ENCODE results near the gene EMD.
A peak's percentile ranks its signal among the peaks of the same experiment; 100 is the strongest.

Gene EMD

DNA sequence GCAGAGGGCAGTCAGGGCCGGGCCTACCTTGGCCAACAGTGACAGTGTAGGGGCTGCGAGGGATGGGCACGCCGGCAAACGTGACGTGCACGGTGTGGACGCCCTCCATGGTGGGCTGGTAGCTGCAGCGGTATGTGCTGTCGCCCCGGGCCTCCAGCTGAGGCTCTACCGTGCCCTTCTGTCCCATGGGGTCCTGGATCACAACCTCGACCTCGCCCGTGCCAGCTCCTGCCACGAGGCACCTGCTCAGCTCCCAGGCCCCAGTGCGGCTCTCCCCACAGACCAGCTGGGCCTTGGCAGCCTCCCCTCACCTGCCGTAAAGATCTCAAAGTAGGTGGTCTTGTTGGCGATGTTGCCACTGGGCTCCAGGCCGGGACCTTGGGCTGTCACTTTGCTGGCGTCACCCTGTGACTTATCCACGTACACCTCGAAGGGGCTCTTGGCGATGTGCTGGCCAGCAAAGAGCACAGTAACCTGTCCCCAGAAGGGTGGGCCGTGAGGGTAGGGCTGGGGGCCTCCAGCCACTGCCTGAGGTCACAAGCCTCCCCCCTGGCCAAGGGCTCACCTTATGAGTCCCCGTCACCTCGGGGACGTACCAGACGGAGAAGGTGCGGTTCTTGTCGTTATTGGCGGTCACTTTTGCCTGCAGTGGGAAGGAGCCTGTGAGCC is 13.0 kb upstream of the EMD start:
- peaks cover 67 to 71% (median 70%) of the 10 kb centered on the region in 11 experiments for H3K36me3 ChIP-seq
- H3K4me1 ChIP-seq = peaks cover 13 to 33% (median 19%) of the 10 kb centered on the region in 10 experiments; a peak in 19 of 20 replicates
- H3K27ac ChIP-seq = peak overlapping the region in 10 of 11 experiments; percentile 88 to 99 (median 95); a peak in 19 of 22 replicates
- H4K20me1 ChIP-seq = peaks cover 26 to 94% (median 72%) of the 10 kb centered on the region in 11 experiments
- H3K27me3 ChIP-seq = no peaks in the 10 kb centered on the region; a peak in 1 of 22 replicates
- peaks cover 9 to 84% (median 67%) of the 10 kb centered on the region in 11 experiments; a peak in 20 of 22 replicates for H3K9me3 ChIP-seq (replicated peaks in 1 of 11)
- peak overlapping the region in 5 of 11 experiments; percentile 14 to 84 (median 81); a peak in 6 of 22 replicates for H3K4me2 ChIP-seq
- TF ChIP-seq Cebpa-rat (IDR thresholded peaks at IDR 0.05) = no peak
- H3K4me3 ChIP-seq = 0 out of 20 replicates have a peak overlapping the region, but pooled peaks of 1 of the 10 experiments have one; percentile 84
- peak overlapping the region in 10 of 11 experiments; percentile 62 to 99 (median 96); a peak in 15 of 22 replicates for H3K9ac ChIP-seq

DNA sequence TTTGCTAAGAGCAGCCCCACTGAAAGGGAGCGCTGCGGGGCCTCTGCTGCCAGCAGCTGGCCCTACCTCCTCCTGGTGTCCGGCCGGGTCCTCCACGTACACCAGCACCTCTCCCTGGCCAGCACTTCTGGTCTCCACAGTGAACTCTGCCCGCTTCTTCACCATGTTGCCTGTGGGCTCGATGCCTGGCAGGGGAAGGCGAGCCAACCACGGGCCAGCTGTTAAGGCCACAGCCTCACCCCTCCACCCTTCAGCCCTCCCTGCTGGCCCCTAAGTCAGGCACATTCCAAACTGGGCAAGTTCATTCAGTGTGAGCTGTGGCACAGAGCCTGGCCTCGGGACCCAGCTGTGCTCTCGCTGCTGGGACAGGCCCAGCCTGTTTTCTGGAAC is 12.4 kb upstream of the EMD start:
- Histone ChIP-seq H3K36me3 (peaks cover 62 to 66% (median 65%) of the 10 kb centered on the region in 11 experiments), H3K9ac (peak overlapping the region; percentile 62 to 99 (median 96); a peak in 19 of 22 replicates), H3K4me2 (peak overlapping the region in 5 of 11 experiments; percentile 81 to 87 (median 82); a peak in 9 of 22 replicates), H3K27me3 (peaks cover 0 to 3% (median 2%) of the 10 kb centered on the region in 11 experiments; a peak in 17 of 22 replicates), H3K4me3 (peak overlapping the region in 2 of 10 experiments; percentile 84 to 92; a peak in 1 of 20 replicates), H3K27ac (peak overlapping the region in 10 of 11 experiments; percentile 88 to 99 (median 95); a peak in 20 of 22 replicates), H3K9me3 (replicated peaks in 1 of 11) (peaks cover 11 to 82% (median 64%) of the 10 kb centered on the region in 11 experiments; a peak in 20 of 22 replicates), H4K20me1 (peaks cover 26 to 89% (median 67%) of the 10 kb centered on the region in 11 experiments), H3K4me1 (peaks cover 14 to 33% (median 19%) of the 10 kb centered on the region in 10 experiments)
- no peak for TF ChIP-seq Cebpa-rat (IDR thresholded peaks at IDR 0.05)

DNA sequence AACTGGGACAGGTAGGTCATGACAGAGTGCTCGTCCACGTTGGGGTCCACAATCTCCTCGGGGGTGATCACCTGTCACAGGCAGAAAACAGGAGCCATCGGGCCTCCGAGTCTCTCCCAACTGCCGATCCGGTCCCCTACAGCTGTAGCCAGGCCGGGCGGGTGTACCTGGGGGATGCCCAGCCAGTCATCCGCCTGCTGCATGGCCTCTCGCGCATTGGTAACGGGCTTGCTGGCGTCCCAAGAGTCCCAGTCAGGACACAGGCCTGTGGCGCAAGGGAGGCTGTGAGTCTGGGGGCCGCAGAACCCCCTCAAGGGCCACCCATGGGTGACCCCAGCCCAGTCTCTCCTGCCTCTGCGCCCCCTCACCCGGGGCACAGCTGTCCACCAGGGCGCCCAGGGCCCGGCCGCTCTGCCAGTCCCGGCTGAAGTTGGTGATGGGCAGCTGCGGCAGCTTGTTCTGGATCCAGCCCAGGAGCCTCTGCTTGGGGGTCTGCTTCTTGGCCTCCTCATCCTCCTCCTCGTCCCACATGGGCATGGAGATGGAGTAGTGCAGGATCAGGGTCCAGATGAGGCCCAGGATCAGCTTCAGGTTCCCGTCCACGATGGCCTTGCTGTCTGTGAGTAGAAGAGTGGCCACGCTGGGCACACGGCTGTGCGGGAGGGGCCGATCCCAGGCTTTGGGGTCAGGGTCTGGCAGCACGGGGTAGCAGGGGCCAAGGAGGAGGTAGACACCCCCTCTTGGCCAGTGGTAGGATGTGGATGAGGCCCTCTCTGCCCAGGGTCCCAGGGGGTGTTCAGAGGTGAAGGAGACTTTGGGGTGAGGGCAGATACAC is 11.4 kb upstream of the EMD start:
- TF ChIP-seq Cebpa-rat (IDR thresholded peaks at IDR 0.05) = no peak
- H3K4me2 ChIP-seq = peak overlapping the region; percentile 70 to 93 (median 82)
- H3K27me3 ChIP-seq = peaks cover 7 to 13% (median 13%) of the 10 kb centered on the region in 11 experiments; a peak in 21 of 22 replicates
- peak overlapping the region; percentile 58 to 99 (median 95); a peak in 21 of 22 replicates for H3K27ac ChIP-seq
- peaks cover 22 to 36% (median 29%) of the 10 kb centered on the region in 10 experiments for H3K4me1 ChIP-seq
- peaks cover 26 to 89% (median 64%) of the 10 kb centered on the region in 11 experiments for H4K20me1 ChIP-seq
- peaks cover 52 to 56% (median 55%) of the 10 kb centered on the region in 11 experiments for H3K36me3 ChIP-seq
- peaks cover 15 to 84% (median 66%) of the 10 kb centered on the region in 11 experiments; a peak in 20 of 22 replicates for H3K9me3 ChIP-seq (replicated peaks in 1 of 11)
- peak overlapping the region; percentile 72 to 94 (median 88); a peak in 17 of 20 replicates for H3K4me3 ChIP-seq
- H3K9ac ChIP-seq = peak overlapping the region; percentile 62 to 99 (median 96)

DNA sequence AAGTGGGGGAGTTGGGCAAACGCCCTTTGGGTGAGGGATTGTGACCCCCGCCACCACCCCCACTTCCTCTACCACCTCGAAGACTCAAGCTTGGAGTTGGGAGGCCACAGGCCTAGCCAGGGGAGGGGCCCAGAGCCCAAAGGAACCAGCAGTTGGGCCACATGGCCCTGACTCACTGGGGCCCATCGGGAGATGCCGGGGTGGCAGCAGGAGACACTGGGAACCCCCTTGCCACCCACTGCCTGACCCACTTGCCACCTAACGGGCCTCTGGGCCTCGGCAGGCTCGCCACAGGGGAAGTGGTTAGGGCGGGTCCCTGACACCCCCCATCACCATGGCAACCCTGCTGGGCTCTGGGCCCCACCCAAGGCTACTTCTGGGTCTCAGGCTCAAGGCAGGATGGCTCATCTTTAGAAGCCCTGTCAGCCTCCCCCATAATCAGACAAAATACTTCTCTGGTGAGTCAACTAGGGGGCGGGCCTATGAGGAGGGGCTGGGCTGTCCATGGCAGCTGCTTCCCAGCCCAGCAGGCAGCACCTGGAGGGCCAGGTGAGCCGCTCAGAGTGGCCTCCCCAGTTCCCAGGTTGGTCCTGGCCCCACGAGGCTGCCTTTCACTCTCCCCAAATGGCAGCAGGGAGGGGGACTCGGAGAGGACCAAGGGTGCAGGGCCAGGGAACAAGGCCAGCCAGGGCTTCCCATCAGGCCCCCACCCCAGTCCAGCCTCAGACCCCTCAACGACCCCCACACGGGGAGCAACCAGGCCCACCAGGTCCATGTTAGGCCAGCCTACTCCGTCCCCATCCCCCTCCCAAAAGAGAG is 10.3 kb upstream of the EMD start:
- Histone ChIP-seq H3K9me3 (replicated peaks in 1 of 11) (peaks cover 15 to 85% (median 72%) of the 10 kb centered on the region in 11 experiments; a peak in 20 of 22 replicates), H3K36me3 (peaks cover 40 to 44% (median 43%) of the 10 kb centered on the region in 11 experiments), H3K4me2 (peak overlapping the region; percentile 70 to 93 (median 82)), H3K9ac (peak overlapping the region; percentile 80 to 99 (median 96); a peak in 21 of 22 replicates), H3K4me3 (peak overlapping the region; percentile 72 to 94 (median 88)), H3K27ac (peak overlapping the region; percentile 68 to 99 (median 95); a peak in 21 of 22 replicates), H3K27me3 (peaks cover 8 to 25% (median 22%) of the 10 kb centered on the region in 11 experiments; a peak in 21 of 22 replicates), H4K20me1 (peaks cover 26 to 78% (median 54%) of the 10 kb centered on the region in 11 experiments), H3K4me1 (peaks cover 27 to 46% (median 36%) of the 10 kb centered on the region in 10 experiments)
- no peak for TF ChIP-seq Cebpa-rat (IDR thresholded peaks at IDR 0.05)

DNA sequence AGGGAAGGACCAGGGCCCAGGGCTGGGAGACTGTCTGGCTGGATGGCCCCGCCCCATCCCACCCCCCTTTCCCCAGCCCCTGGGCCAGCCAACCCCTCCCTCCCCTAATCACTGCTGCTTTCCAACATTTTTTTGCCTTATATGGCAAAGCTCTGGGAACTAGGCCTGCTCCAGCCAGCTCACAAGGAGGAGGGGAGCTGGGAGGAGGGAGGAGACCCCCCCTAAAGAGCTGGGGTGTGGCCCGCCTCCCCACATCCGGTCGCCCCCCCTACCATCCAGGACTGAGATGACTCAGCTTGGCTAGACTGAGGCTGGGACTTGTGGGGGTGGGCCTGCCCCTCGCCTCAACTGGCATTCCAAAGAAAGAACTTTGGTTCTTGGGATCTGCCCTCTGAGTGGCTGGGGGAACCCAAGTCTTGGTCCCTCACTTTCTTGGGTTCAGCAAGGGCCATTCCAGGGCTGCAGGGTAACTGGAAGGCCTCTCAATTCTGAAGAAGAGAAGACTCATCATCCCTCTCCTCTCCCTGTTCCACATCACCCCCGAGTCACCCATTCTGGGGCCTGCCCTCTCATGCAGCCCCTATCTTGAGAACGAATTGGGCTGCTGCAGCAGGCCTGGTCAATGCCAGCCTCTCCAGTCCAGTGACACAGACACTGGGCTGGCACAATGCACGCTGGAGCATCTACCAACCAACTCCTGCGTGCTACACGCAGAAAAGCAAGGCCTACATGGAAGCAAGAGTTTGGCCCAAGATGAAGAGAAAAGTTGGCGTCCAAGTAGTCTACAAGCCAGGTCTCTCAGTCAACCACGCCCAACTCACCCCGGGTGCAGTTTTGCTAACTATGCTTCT is 9.4 kb upstream of the EMD start:
- TF ChIP-seq Cebpa-rat (IDR thresholded peaks at IDR 0.05) = no peak
- Histone ChIP-seq H4K20me1 (peaks cover 21 to 70% (median 46%) of the 10 kb centered on the region in 11 experiments), H3K27ac (peak overlapping the region; percentile 68 to 99 (median 95); a peak in 21 of 22 replicates), H3K9ac (peak overlapping the region; percentile 82 to 99 (median 96)), H3K4me3 (peak overlapping the region; percentile 72 to 94 (median 88)), H3K27me3 (peaks cover 8 to 33% (median 30%) of the 10 kb centered on the region in 11 experiments; a peak in 21 of 22 replicates), H3K9me3 (replicated peaks in 1 of 11) (peaks cover 15 to 83% (median 69%) of the 10 kb centered on the region in 11 experiments; a peak in 20 of 22 replicates), H3K4me2 (peak overlapping the region; percentile 66 to 93 (median 82)), H3K4me1 (peaks cover 30 to 50% (median 40%) of the 10 kb centered on the region in 10 experiments), H3K36me3 (peaks cover 32 to 36% (median 35%) of the 10 kb centered on the region in 11 experiments)

DNA sequence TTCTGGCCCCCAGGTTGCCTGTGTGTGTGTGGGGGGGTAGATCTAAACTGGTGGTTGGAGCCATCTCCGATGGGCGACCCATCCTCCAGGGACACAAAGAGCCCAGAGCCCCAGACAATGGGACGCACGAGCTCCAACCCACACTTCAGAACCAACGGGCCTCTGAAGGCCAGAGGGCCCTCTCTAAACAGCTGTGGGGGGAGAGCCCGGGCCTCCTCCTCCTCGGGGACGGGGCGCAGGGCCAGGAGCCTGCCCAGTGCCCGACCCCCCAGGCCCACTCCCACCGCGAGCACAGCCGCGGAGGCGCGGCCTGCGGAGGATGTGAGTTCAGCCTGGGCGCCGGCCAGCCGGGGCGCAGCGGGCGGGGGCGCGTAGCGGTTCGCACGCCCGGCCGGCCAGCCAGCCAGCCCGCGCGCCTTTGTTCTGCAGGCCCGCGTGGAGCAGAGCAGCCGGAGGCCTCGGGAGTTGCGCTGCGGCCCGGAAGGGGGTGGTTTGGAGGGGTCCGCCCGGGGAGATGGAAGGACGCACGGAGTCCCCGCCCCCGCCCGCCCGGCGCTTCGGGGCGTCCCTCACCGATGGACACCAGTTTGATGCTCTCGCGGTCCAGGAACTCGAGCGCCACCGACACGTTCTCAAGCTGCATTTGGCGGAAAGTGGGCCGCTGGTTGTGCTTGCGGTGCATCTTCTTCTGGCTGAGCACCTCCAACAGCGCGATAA is 8.6 kb upstream of the EMD start:
- peak overlapping the region; percentile 82 to 99 (median 96) for H3K9ac ChIP-seq
- H3K27me3 ChIP-seq = peaks cover 8 to 41% (median 37%) of the 10 kb centered on the region in 11 experiments; a peak in 21 of 22 replicates
- H3K4me3 ChIP-seq = peak overlapping the region; percentile 72 to 94 (median 88)
- TF ChIP-seq Cebpa-rat (IDR thresholded peaks at IDR 0.05) = no peak
- peaks cover 30 to 50% (median 44%) of the 10 kb centered on the region in 10 experiments for H3K4me1 ChIP-seq
- peaks cover 25 to 28% (median 27%) of the 10 kb centered on the region in 11 experiments for H3K36me3 ChIP-seq
- H3K4me2 ChIP-seq = peak overlapping the region; percentile 41 to 93 (median 73)
- H3K27ac ChIP-seq = peak overlapping the region; percentile 26 to 99 (median 95); a peak in 20 of 22 replicates
- peaks cover 15 to 84% (median 69%) of the 10 kb centered on the region in 11 experiments; a peak in 20 of 22 replicates for H3K9me3 ChIP-seq (replicated peaks in 1 of 11)
- peaks cover 16 to 62% (median 38%) of the 10 kb centered on the region in 11 experiments; a peak in 21 of 22 replicates for H4K20me1 ChIP-seq
